K562 (cell line): ENCODE results near the gene C10orf53. TPM values are rescaled to one million over a fixed set of nuclear protein-coding genes. Genes with fewer than 3 reads are reported as not detected.

Experiments used
- ATAC-seq: fragments of 200-7000 bp; cut with Tn5 transposase; 3 replicates; pipeline ENCODE4 v1.9.1; 2020; ENCODE audit warnings: moderate library complexity
- BruUV-seq: library from RNA; stranded (reverse); fragments of 400-500 nt; replicated peaks from 2 replicates; lab custom pipeline; 2021; lab: Mats Ljungman, UMichigan
- CTCF ChIA-PET: fragments of 300-600 bp; formaldehyde crosslinking; extraction: SDS; loops from one replicate; lab custom pipeline; 2021; ENCODE audit warnings: low intra/inter-chr PET ratio; lab: Yijun Ruan, JAX
- POLR2A ChIA-PET: fragments of 300-600, 350-650 bp; sonication (Branson Sonifier 250); formaldehyde crosslinking; extraction: SDS; loops from one replicate; lab custom pipeline; 2021; ENCODE audit warnings: antibody characterized with exemption, inconsistent platforms; lab: Yijun Ruan, JAX
- DNase-seq, 4 experiments: peaks; one replicate each; pipeline versions ENCODE4 v3.0.0 to v3.0.0-alpha.2; 2011 to 2018; ENCODE audit warnings: low spot score in 3 of 4, mixed read lengths in 3 of 4; ENCODE audit errors: extremely low read depth in 1 of 4
- FAIRE-seq: peaks from 2 replicates; lab custom pipeline; 2011; peaks lifted over from hg19 to GRCh38; lab: Jason Lieb, UNC
- H2AFZ ChIP-seq: 2 replicates; pipeline ENCODE4 v1.6.0; 2011; ENCODE audit warnings: low read depth, low read length, control low read depth, inconsistent platforms
- H3K27ac ChIP-seq: fragments of 200-600 bp; 3 replicates; pipeline ENCODE4 v1.8.0; 2011; ENCODE audit warnings: low read depth, mild to moderate bottlenecking, control low read depth, inconsistent platforms, low read length, moderate library complexity, mixed read lengths; ENCODE audit errors: extremely low read depth
- H3K27me3 ChIP-seq, 2 experiments: fragments of 300-600 bp in 1 of 2; 2 replicates in 1 of 2; 3 replicates in 1 of 2; pipeline versions ENCODE4 v1.6.0 to v1.8.0; 2011; ENCODE audit warnings: inconsistent platforms in 2 of 2, low read length in 2 of 2, mild to moderate bottlenecking in 1 of 2, mixed read lengths in 1 of 2, moderate library complexity in 1 of 2; ENCODE audit not compliant: control insufficient read depth in 2 of 2, insufficient read depth in 2 of 2
- H3K36me3 ChIP-seq: fragments of 300-600 bp; 3 replicates; pipeline ENCODE4 v1.8.0; 2011; ENCODE audit warnings: mild to moderate bottlenecking, low read length, inconsistent platforms; ENCODE audit not compliant: control insufficient read depth, insufficient read depth
- H3K4me1 ChIP-seq, 2 experiments: fragments of 200-600 bp in 1 of 2; replicated peaks in 1 of 2; 2 replicates in 1 of 2; 3 replicates in 1 of 2; pipeline versions ENCODE4 v1.5.1 to v1.8.0; 2011; ENCODE audit warnings: inconsistent platforms in 2 of 2, low read length in 2 of 2, mild to moderate bottlenecking in 1 of 2, mixed read lengths in 1 of 2, moderate library complexity in 1 of 2; ENCODE audit not compliant: control insufficient read depth in 2 of 2, insufficient read depth in 2 of 2
- H3K4me2 ChIP-seq: 2 replicates; pipeline ENCODE4 v1.6.1; 2011; ENCODE audit warnings: low read length, control low read depth, inconsistent platforms, mixed read lengths; ENCODE audit not compliant: insufficient read depth
- H3K4me3 ChIP-seq: fragments of 200-600 bp; sonication (generic), shearing (Covaris generic); 2 replicates; pipeline ENCODE4 v1.5.1; 2016; ENCODE audit warnings: control low read depth, inconsistent platforms
- H3K79me2 ChIP-seq: fragments of 200-600 bp; 3 replicates; pipeline ENCODE4 v1.8.0; 2011; ENCODE audit warnings: low read length, inconsistent platforms; ENCODE audit not compliant: control insufficient read depth, insufficient read depth
- H3K9ac ChIP-seq, 2 experiments: 2 replicates each; pipeline versions ENCODE4 v1.6.0 to v1.6.1; 2011; ENCODE audit warnings: low read depth in 2 of 2, low read length in 2 of 2, control low read depth in 1 of 2, inconsistent platforms in 1 of 2, mild to moderate bottlenecking in 1 of 2, mixed read lengths in 1 of 2; ENCODE audit not compliant: insufficient read depth in 1 of 2
- H3K9me1 ChIP-seq: one replicate; pipeline ENCODE4 v1.6.0; 2011; ENCODE audit warnings: inconsistent platforms, mild to moderate bottlenecking, low read length, moderate library complexity; ENCODE audit not compliant: control insufficient read depth, insufficient read depth
- H3K9me3 ChIP-seq: replicated peaks from 2 replicates; pipeline ENCODE4 v1.5.1; 2011; ENCODE audit warnings: low read depth, low read length, inconsistent platforms; ENCODE audit not compliant: control insufficient read depth, insufficient read depth
- H4K20me1 ChIP-seq: replicated peaks from 2 replicates; pipeline ENCODE4 v1.6.1; 2011; ENCODE audit warnings: low read length, inconsistent platforms, mixed read lengths; ENCODE audit not compliant: control insufficient read depth, insufficient read depth
- BRD4 ChIP-seq: fragments of 200-600 bp; sonication (generic); IDR thresholded peaks from 2 replicates; pipeline ENCODE4 v1.6.1; 2017; ENCODE audit warnings: inconsistent platforms
- MTA2 ChIP-seq: fragments of 450-650 bp; IDR thresholded peaks from 2 replicates; pipeline ENCODE4 v1.6.1; 2016; ENCODE audit warnings: low read depth
- NFIX ChIP-seq: fragments of 250-450 bp; sonication (Bioruptor Pico); IDR thresholded peaks from 2 replicates; pipeline ENCODE4 v1.4.0; 2020; ENCODE audit warnings: low read depth, mild to moderate bottlenecking, moderate library complexity
- SMAD1 ChIP-seq: fragments of 150-350 bp; IDR thresholded peaks from 2 replicates; pipeline ENCODE4 v1.6.1; 2014; ENCODE audit warnings: low read length, low read depth; ENCODE audit not compliant: partially characterized antibody
- SMARCA5 ChIP-seq: fragments of 450-650 bp; IDR thresholded peaks from 2 replicates; pipeline ENCODE4 v1.6.1; 2016
- SP2 ChIP-seq: IDR thresholded peaks from 2 replicates; pipeline ENCODE4 v1.6.1; 2011; ENCODE audit warnings: mild to moderate bottlenecking, low read depth, low read length, moderate library complexity; ENCODE audit not compliant: poor library complexity, severe bottlenecking; ENCODE audit errors: extremely low read depth
- ZNF445 ChIP-seq: fragments of 250-450 bp; sonication (Bioruptor Pico); IDR thresholded peaks from 2 replicates; pipeline ENCODE4 v1.4.0; 2020; ENCODE audit warnings: low read depth, mild to moderate bottlenecking, moderate library complexity
- ZNF830 ChIP-seq: fragments of 250-450 bp; sonication (Bioruptor Pico); IDR thresholded peaks from 2 replicates; pipeline ENCODE4 v1.5.0; 2021; ENCODE audit warnings: mild to moderate bottlenecking
- ZZZ3 ChIP-seq: fragments of 450-650 bp; IDR thresholded peaks from 2 replicates; pipeline ENCODE4 v1.6.1; 2016; ENCODE audit warnings: antibody characterized with exemption, mild to moderate bottlenecking, moderate library complexity
- WGBS: fragments of 100-300 bp; shearing (Covaris generic); methylation state at CpG from one replicate; pipeline ENCODE4 v1.1.6; 2016; ENCODE audit warnings: low coverage, mixed read lengths; ENCODE audit not compliant: insufficient coverage; ENCODE audit errors: missing lambda C conversion rate; 5-methylcytosine and 5-hydroxymethylcytosine counted together
- in situ Hi-C: fragments of 300-500 bp; cut with MboI; formaldehyde crosslinking; loops from 4 replicates; pipeline ENCODE4 v1.15.0; 2018; ENCODE audit warnings: inconsistent platforms, mixed read lengths
- intact Hi-C: fragments of 100-400 bp; cut with micrococcal nuclease; formaldehyde crosslinking; loops from 2 replicates; pipeline ENCODE4 v1.14.2; 2022
- polyA plus RNA-seq, 8 experiments: library from polyadenylated mRNA; depleted of rRNA in 4 of 8; stranded (reverse) in 5 of 8; unstranded in 3 of 8; fragments of >200 nt; fragmentation: Nextera tagmentation in 2 of 8; fragmentation: Illumina TruSeq in 1 of 8; extraction: Ambion mirVana in 2 of 8; extraction: Trizol in 1 of 8; gene quantifications; 2 replicates each; pipeline versions ENCODE4 v1.2.1 to v1.2.3, GENCODE V29; 2011 to 2014; ENCODE audit warnings: inconsistent platforms in 1 of 8, missing spikeins in 1 of 8
- total RNA-seq, 7 experiments: library from RNA; depleted of rRNA in 6 of 7; stranded (reverse); fragments of >200 nt in 6 of 7; fragmentation: Illumina TruSeq in 2 of 7; extraction: Trizol in 2 of 7; gene quantifications; 2 replicates each; pipeline versions ENCODE4 v1.2.1 to v1.2.3, GENCODE V29; 2011 to 2021; ENCODE audit warnings: low replicate concordance in 1 of 7
- TF ChIP-seq, protein P1 (sequence below): IDR thresholded peaks from 2 replicates; pipeline ENCODE4 v1.6.1; 2014; ENCODE audit warnings: antibody characterized with exemption
- TF ChIP-seq, protein P2 (sequence below): fragments of 250-450 bp; sonication (Bioruptor Pico); IDR thresholded peaks from 2 replicates; pipeline ENCODE4 v1.4.0; 2020; ENCODE audit warnings: borderline replicate concordance
- TF ChIP-seq, protein P3 (sequence below), 3 experiments: fragments of 200-800 bp in 1 of 3; sonication (Bioruptor generic) in 1 of 3; sonication (generic) in 1 of 3; formaldehyde crosslinking in 1 of 3; IDR thresholded peaks; 2 replicates each; pipeline versions ENCODE4 v1.6.1 to v1.8.0; 2016 to 2022; ENCODE audit warnings: mild to moderate bottlenecking in 2 of 3, missing compliant biosample characterization in 2 of 3, missing genetic modification characterization in 2 of 3, missing genetic modification reagents in 1 of 3
- TF ChIP-seq, protein P4 (sequence below): fragments of 250-450 bp; sonication (Bioruptor Pico); IDR thresholded peaks from 2 replicates; pipeline ENCODE4 v1.8.0; 2021; ENCODE audit warnings: moderate library complexity, mild to moderate bottlenecking, inconsistent platforms

C10orf53 gene
- total and polyA plus RNA-seq, 9 of the 15 experiments (the other 6 are each of a cell fraction or from before 2014, with no cell fraction given) = not detected

DNA sequence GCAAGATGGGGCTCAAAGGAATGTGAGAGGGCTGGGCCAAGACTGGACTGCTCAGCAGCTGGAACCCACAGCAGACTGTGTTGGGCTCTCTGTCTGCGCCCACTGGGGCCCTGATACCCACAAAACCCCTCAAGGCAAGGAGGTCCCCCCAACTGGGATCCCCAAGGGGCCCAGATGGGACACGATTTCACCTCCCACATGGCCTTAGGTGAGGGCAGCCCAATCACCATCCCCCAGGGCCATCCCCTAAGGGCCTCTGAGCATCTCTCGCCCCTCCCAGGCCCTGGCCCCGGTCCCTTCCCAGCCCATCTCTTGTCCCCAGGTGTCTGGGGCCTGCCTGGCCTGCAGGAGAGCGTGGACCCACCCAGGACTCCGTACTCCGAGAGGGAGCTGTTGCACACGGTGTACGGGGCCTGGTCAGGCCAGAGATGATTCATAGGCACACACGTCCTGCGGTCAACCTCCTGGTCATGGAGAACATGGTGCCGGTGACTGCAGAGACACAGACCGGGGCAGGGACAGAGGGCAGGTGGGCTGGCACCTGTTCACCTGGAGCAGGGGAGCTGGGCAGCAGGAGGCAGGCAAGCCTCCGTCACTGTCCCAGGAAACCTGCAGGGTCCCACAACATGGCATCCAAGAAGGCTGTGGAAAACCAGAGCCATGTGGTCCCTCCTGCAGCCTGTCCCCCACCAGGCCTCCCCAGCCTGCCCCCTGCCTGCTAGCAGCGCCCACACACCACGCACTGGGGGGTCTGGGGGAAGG is 61.1 kb downstream of the C10orf53 start:
- no peaks in the 10 kb centered on the region for H3K9me1 ChIP-seq
- no peak overlapping the region for H3K27ac ChIP-seq
- peaks cover 30% of the 10 kb centered on the region for H4K20me1 ChIP-seq
- H3K4me1 ChIP-seq = peaks cover 0 to 12% of the 10 kb centered on the region in 2 experiments; a peak in 1 of 5 replicates
- no peak overlapping the region for H3K9ac ChIP-seq
- H3K4me3 ChIP-seq = no peak overlapping the region
- FAIRE-seq (no peak), ATAC-seq (peak; percentile 62), DNase-seq (no peak)
- H3K27me3 ChIP-seq = peaks cover 3 to 44% of the 10 kb centered on the region in 2 experiments; a peak in 4 of 5 replicates
- CTCF ChIA-PET = no interaction called here
- BruUV-seq = no TSS peak
- no peaks in the 10 kb centered on the region for H3K9me3 ChIP-seq
- no peak overlapping the region for H2AFZ ChIP-seq
- no peak for TF ChIP-seq SMARCA5
- no peak for TF ChIP-seq ZNF445 (CRISPR knock-in tag)
- no peak for TF ChIP-seq SMAD1
- TF ChIP-seq, protein P1, sequence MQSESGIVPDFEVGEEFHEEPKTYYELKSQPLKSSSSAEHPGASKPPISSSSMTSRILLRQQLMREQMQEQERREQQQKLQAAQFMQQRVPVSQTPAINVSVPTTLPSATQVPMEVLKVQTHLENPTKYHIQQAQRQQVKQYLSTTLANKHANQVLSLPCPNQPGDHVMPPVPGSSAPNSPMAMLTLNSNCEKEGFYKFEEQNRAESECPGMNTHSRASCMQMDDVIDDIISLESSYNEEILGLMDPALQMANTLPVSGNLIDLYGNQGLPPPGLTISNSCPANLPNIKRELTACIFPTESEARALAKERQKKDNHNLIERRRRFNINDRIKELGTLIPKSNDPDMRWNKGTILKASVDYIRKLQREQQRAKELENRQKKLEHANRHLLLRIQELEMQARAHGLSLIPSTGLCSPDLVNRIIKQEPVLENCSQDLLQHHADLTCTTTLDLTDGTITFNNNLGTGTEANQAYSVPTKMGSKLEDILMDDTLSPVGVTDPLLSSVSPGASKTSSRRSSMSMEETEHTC = no peak
- TF ChIP-seq, protein P2, sequence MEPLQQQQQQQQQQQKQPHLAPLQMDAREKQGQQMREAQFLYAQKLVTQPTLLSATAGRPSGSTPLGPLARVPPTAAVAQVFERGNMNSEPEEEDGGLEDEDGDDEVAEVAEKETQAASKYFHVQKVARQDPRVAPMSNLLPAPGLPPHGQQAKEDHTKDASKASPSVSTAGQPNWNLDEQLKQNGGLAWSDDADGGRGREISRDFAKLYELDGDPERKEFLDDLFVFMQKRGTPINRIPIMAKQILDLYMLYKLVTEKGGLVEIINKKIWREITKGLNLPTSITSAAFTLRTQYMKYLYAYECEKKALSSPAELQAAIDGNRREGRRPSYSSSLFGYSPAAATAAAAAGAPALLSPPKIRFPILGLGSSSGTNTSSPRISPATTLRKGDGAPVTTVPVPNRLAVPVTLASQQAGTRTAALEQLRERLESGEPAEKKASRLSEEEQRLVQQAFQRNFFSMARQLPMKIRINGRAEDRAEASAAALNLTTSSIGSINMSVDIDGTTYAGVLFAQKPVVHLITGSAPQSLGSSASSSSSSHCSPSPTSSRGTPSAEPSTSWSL (CRISPR knock-in tag) = no peak
- no peak for TF ChIP-seq BRD4
- no peak for TF ChIP-seq ZNF830
- TF ChIP-seq NFIX (CRISPR knock-in tag) = no peak
- TF ChIP-seq ZZZ3 = no peak
- TF ChIP-seq, protein P3, sequence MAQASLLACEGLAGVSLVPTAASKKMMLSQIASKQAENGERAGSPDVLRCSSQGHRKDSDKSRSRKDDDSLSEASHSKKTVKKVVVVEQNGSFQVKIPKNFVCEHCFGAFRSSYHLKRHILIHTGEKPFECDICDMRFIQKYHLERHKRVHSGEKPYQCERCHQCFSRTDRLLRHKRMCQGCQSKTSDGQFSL (CRISPR knock-in tag; IDR thresholded peaks at IDR 0.05) = no peak
- TF ChIP-seq, protein P3 (tag; IDR thresholded peaks at IDR 0.05) = no peak
- no peak for TF ChIP-seq MTA2
- TF ChIP-seq, protein P4, sequence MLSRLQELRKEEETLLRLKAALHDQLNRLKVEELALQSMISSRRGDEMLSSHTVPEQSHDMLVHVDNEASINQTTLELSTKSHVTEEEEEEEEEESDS (CRISPR knock-in tag) = no peak
- no peak for TF ChIP-seq SP2
- 2% methylated on average over 15 of the region's 16 CpGs for WGBS
- intact Hi-C loops (no loop called here), in situ Hi-C loops (no loop called here)
- H3K36me3 ChIP-seq = no peaks in the 10 kb centered on the region
- POLR2A ChIA-PET = no interaction called here
- no peak overlapping the region for H3K4me2 ChIP-seq
- H3K79me2 ChIP-seq = no peaks in the 10 kb centered on the region
